MM.1S (cell line): ENCODE data around the gene PEX1.

ENCODE experiments used
- DNase-seq: peaks from one replicate; pipeline ENCODE4 v3.0.0-alpha.2; 2015
- H2AFZ ChIP-seq: fragments of 300-600 bp; sonication (generic); 2 replicates; pipeline ENCODE4 v1.6.0; 2016; ENCODE audit warnings: antibody characterized with exemption, low read length
- H3F3A ChIP-seq: fragments of 300-600 bp; sonication (generic); 2 replicates; pipeline ENCODE4 v1.6.1; 2016; ENCODE audit warnings: mild to moderate bottlenecking, antibody characterized with exemption, low read length, moderate library complexity, mixed read lengths; ENCODE audit not compliant: insufficient read depth
- H3K27ac ChIP-seq: fragments of 300-600 bp; sonication (generic); 2 replicates; pipeline ENCODE4 v1.5.1; 2016; ENCODE audit warnings: mild to moderate bottlenecking, low read length
- H3K27me3 ChIP-seq: fragments of 300-600 bp; sonication (generic); replicated peaks from 2 replicates; pipeline ENCODE4 v1.6.0; 2016; ENCODE audit warnings: low read length; ENCODE audit not compliant: insufficient read depth
- H3K36me3 ChIP-seq: fragments of 300-600 bp; sonication (generic); replicated peaks from 2 replicates; pipeline ENCODE4 v1.6.1; 2016; ENCODE audit warnings: mild to moderate bottlenecking, low read length, mixed read lengths; ENCODE audit not compliant: insufficient read depth
- H3K4me1 ChIP-seq: fragments of 300-600 bp; sonication (generic); 2 replicates; pipeline ENCODE4 v1.6.1; 2016; ENCODE audit warnings: low read length, mixed read lengths
- H3K4me2 ChIP-seq: fragments of 300-600 bp; sonication (generic); 2 replicates; pipeline ENCODE4 v1.6.0; 2016; ENCODE audit warnings: low read depth, low read length
- H3K4me3 ChIP-seq: fragments of 300-600 bp; sonication (generic); 2 replicates; pipeline ENCODE4 v1.5.1; 2016; ENCODE audit warnings: low read length, mixed read lengths
- H3K79me2 ChIP-seq: fragments of 300-600 bp; sonication (generic); 2 replicates; pipeline ENCODE4 v1.6.1; 2016; ENCODE audit warnings: mixed run types, low read length, mixed read lengths
- H3K9ac ChIP-seq: fragments of 300-600 bp; sonication (generic); 2 replicates; pipeline ENCODE4 v1.6.1; 2016; ENCODE audit warnings: low read length, mixed read lengths
- H3K9me2 ChIP-seq: fragments of 300-600 bp; sonication (generic); replicated peaks from 2 replicates; pipeline ENCODE4 v1.6.1; 2016; ENCODE audit warnings: mild to moderate bottlenecking, low read length, mixed read lengths; ENCODE audit not compliant: insufficient read depth
- H3K9me3 ChIP-seq: fragments of 300-600 bp; sonication (generic); replicated peaks from 2 replicates; pipeline ENCODE4 v1.6.1; 2016; ENCODE audit warnings: mild to moderate bottlenecking, low read length, mixed read lengths; ENCODE audit not compliant: insufficient read depth
- H4K20me1 ChIP-seq: fragments of 300-600 bp; sonication (generic); 2 replicates; pipeline ENCODE4 v1.6.1; 2016; ENCODE audit warnings: mild to moderate bottlenecking, low read length, moderate library complexity, mixed read lengths; ENCODE audit not compliant: insufficient read depth
- CTCF ChIP-seq: fragments of 300-600 bp; sonication (generic); IDR thresholded peaks from 2 replicates; pipeline ENCODE4 v1.5.1; 2016; ENCODE audit warnings: antibody characterized with exemption, low read length, mixed read lengths
- EZH2 ChIP-seq: fragments of 300-600 bp; sonication (generic); optimal IDR thresholded peaks from 2 replicates; pipeline ENCODE3; 2017; ENCODE audit warnings: low read depth, mild to moderate bottlenecking, antibody characterized with exemption, low read length, mixed read lengths
- EZH2phosphoT487 ChIP-seq: fragments of 300-600 bp; sonication (generic); IDR thresholded peaks from 2 replicates; pipeline ENCODE4 v1.6.1; 2018; ENCODE audit warnings: antibody characterized with exemption, low read length

The PEX1 gene

GRCh38 chr7:92567460-92567859, 39.1 kb upstream of the PEX1 start:
- no peaks in the 10 kb centered on the region for H4K20me1 ChIP-seq
- no peaks in the 10 kb centered on the region for H3K9me3 ChIP-seq
- H2AFZ ChIP-seq = no peak overlapping the region
- no peaks in the 10 kb centered on the region for H3K4me1 ChIP-seq
- no peak overlapping the region for H3K27ac ChIP-seq
- DNase-seq = no peak
- H3K4me2 ChIP-seq = no peak overlapping the region
- TF ChIP-seq CTCF (no peak), EZH2 (no peak), EZH2phosphoT487 (no peak)
- H3K27me3 ChIP-seq = no peaks in the 10 kb centered on the region
- no peaks in the 10 kb centered on the region for H3F3A ChIP-seq
- H3K36me3 ChIP-seq = peaks cover 3% of the 10 kb centered on the region
- no peak overlapping the region for H3K9ac ChIP-seq
- H3K4me3 ChIP-seq = no peak overlapping the region
- no peaks in the 10 kb centered on the region for H3K9me2 ChIP-seq
- peaks cover 4% of the 10 kb centered on the region for H3K79me2 ChIP-seq

DNA sequence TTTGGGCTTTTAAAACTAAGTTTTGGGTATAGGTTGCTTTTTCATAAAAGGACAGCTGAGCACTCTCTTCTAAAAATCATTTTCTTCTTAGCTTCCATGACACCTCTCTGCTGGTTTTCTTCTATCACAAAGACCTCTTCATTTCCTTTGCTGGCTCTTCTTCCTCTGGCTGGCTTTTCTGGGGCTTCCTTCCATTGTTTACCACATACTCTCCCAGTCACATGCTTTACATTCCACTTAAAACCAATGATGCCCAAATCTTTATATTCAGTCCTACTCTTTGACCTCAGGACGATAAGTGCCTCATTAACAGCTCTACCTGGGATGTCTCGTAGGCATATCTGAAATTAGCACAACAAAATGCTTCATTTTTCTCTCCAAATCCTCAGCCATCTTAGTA, 35.0 kb upstream of the PEX1 start:
- no peak for DNase-seq
- no peaks in the 10 kb centered on the region for H3F3A ChIP-seq
- TF ChIP-seq CTCF = no peak
- no peak for TF ChIP-seq EZH2phosphoT487
- TF ChIP-seq EZH2 = no peak
- no peaks in the 10 kb centered on the region for H3K9me2 ChIP-seq
- H3K4me2 ChIP-seq = no peak overlapping the region
- no peaks in the 10 kb centered on the region for H3K27me3 ChIP-seq
- H3K9ac ChIP-seq = no peak overlapping the region
- H3K4me1 ChIP-seq = no peaks in the 10 kb centered on the region
- H3K36me3 ChIP-seq = no peaks in the 10 kb centered on the region; the same call in 1 of the 2 replicates
- no peaks in the 10 kb centered on the region for H3K9me3 ChIP-seq
- no peak overlapping the region for H3K27ac ChIP-seq
- no peak overlapping the region for H3K4me3 ChIP-seq
- H3K79me2 ChIP-seq = no peaks in the 10 kb centered on the region
- no peaks in the 10 kb centered on the region for H4K20me1 ChIP-seq
- no peak overlapping the region for H2AFZ ChIP-seq

DNA sequence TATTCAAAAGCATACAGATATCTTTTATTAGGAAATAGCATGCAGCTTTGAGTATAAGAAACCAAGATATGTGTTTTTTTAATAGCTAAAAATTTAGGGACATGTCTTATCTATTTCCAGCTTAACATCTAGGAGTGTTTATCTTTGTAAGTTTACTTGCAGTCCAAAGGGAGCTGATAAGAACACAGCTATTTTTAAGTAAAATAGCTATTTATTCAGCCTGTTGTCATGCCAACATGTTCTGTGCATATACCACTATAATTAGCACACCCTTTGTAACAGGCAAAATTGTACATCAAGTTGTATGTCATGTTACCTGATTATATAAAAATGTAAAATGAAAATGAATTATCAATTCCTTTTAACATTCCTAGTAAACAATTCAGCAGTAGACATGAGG, 32.3 kb upstream of the PEX1 start:
- Histone ChIP-seq H3K4me1 (no peaks in the 10 kb centered on the region), H3K27ac (no peak overlapping the region), H3K9me3 (no peaks in the 10 kb centered on the region), H3F3A (no peaks in the 10 kb centered on the region), H3K27me3 (no peaks in the 10 kb centered on the region), H3K9ac (no peak overlapping the region), H3K36me3 (no peaks in the 10 kb centered on the region; the same call in 1 of the 2 replicates), H3K4me3 (no peak overlapping the region), H4K20me1 (no peaks in the 10 kb centered on the region), H3K79me2 (no peaks in the 10 kb centered on the region), H3K9me2 (no peaks in the 10 kb centered on the region), H3K4me2 (no peak overlapping the region), H2AFZ (no peak overlapping the region)
- TF ChIP-seq EZH2 = no peak
- no peak for TF ChIP-seq CTCF
- no peak for TF ChIP-seq EZH2phosphoT487
- DNase-seq = no peak
